Measurements from ENCODE around the gene CCZ1B.
"Not testable (repeated sequence)": the region's sequence is repeated elsewhere in the genome, so short reads cannot be mapped to it uniquely, and the experiment has no call there.

CCZ1B gene

DNA sequence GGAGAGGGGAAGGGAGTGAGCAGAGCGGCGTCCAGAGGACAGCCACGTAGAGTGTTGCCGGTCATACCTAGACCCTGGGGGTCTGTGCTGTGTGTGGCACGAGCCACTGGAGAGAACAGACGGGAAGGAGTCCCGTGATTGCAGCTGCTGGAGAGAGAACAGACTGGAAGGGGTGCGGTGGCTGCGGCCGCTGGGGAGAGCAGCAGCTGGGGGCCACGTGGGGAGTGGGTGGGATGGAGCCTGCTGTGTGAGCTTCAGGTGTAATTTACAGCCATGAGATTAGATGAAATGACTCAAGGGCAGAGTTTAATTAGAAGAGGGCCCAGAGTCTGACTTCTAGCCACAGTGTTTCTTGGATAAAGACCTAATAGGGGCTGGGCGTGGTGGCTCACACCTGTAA is 76.7 kb downstream of the CCZ1B start:
- not testable (repeated sequence) for H3K27me3 ChIP-seq (ENCODE audit: control insufficient read depth in 5 of 5, insufficient read depth in 4 of 5, low read length in 5 of 5); H3K9me3 ChIP-seq (ENCODE audit: control insufficient read depth in 5 of 5, low read length in 5 of 5); H3K36me3 ChIP-seq (ENCODE audit: control insufficient read depth in 5 of 5, insufficient read depth in 5 of 5, low read length in 5 of 5); H3K9ac ChIP-seq (ENCODE audit: low read length in 5 of 5); H3K4me3 ChIP-seq (ENCODE audit: low read depth in 1 of 5, low read length in 5 of 5); H3K4me1 ChIP-seq (ENCODE audit: control insufficient read depth in 5 of 5, insufficient read depth in 5 of 5, low read length in 5 of 5); H3K27ac ChIP-seq (ENCODE audit: low read depth, low read length)
